Measurements from ENCODE around the gene ADGRG6. TPM values are rescaled to one million over a fixed set of nuclear protein-coding genes. Genes with fewer than 3 reads are reported as not detected.

ADGRG6 gene
- total RNA-seq, 1 experiment from 2014 or later, result 2.5 TPM

DNA sequence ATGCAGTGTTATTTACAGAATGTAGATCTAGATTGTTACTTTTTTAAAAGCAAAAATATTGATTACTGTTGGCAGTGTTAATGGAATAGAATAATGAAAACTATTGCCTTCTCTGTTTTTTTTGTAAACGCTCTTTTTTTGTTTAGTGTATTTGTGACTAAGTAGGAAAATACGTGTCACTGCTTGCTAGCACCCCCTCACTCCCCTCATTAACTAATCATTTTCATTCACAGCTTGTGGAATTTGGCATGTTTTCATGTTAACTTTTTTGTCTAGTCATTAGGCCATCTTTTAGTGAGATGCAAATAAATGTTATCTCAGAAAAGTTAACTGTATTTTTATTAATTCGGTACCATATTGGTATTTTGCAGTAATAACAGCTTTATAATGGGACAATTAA, 29.8 kb downstream of the ADGRG6 start:
- no peak overlapping the region for H3K18ac ChIP-seq (ENCODE audit: insufficient read length, low read depth, low read length)

More for the DNA sequence above, 29.8 kb downstream of the ADGRG6 start:
- H2BK5ac ChIP-seq (ENCODE audit: insufficient read length, low read length), result no peak overlapping the region
- no peak overlapping the region for H2AK5ac ChIP-seq (ENCODE audit: insufficient read length, low read length)
- no peak overlapping the region for H4K91ac ChIP-seq (ENCODE audit: insufficient read length, low read depth, low read length)
- H3K4me1 ChIP-seq (ENCODE audit: insufficient read depth, low read length), result no peaks in the 10 kb centered on the region
- Mint-ChIP-seq H3K36me3 (ENCODE audit: insufficient read depth in 1 of 3, low read depth in 3 of 3) (no peaks in the 10 kb centered on the region; a peak in 1 of 7 replicates), H3K9me3 (no peaks in the 10 kb centered on the region), H3K27ac (no peak overlapping the region; a peak in 1 of 7 replicates), H3K27me3 (ENCODE audit: low read depth) (no peaks in the 10 kb centered on the region), H3K4me3 (no peak overlapping the region), H3K4me1 (peaks cover 3 to 15% of the 10 kb centered on the region in 2 experiments; a peak in 3 of 4 replicates)
- H3K79me1 ChIP-seq (ENCODE audit: insufficient read depth, low read depth, low read length, poor library complexity, severe bottlenecking), result no peaks in the 10 kb centered on the region
- H3K9me3 ChIP-seq (ENCODE audit: control insufficient read depth, low read depth, low read length), result no peaks in the 10 kb centered on the region
- no peak overlapping the region for H4K8ac ChIP-seq (replicated peaks; ENCODE audit: insufficient read length, low read depth, low read length)
- no peak overlapping the region for H2BK12ac ChIP-seq (ENCODE audit: insufficient read length, low read depth, low read length)
- no peak overlapping the region for H2BK20ac ChIP-seq (ENCODE audit: low read depth, low read length, poor library complexity, severe bottlenecking)
- no peak overlapping the region for H3K27ac ChIP-seq (ENCODE audit: insufficient read length, low read depth, low read length)
- no peak for DNase-seq
- no peaks in the 10 kb centered on the region for H3K79me2 ChIP-seq (ENCODE audit: insufficient read depth, low read length)
- no peak overlapping the region for H3K23ac ChIP-seq (ENCODE audit: insufficient read length, low read depth, low read length)
- H3K14ac ChIP-seq (ENCODE audit: insufficient read depth, low read length), result no peak overlapping the region
- H4K20me1 ChIP-seq (ENCODE audit: control insufficient read depth, insufficient read depth, insufficient read length), result no peaks in the 10 kb centered on the region
- H4K5ac ChIP-seq (ENCODE audit: insufficient read length, low read depth, low read length), result no peak overlapping the region
- H3K27me3 ChIP-seq (ENCODE audit: insufficient read depth, low read length), result no peaks in the 10 kb centered on the region
- no peak overlapping the region for H3K9ac ChIP-seq (ENCODE audit: extremely low read depth, insufficient read length, low read length)
- no peak overlapping the region for H2AFZ ChIP-seq (ENCODE audit: low read length)
- H3K23me2 ChIP-seq (ENCODE audit: insufficient read length, low read depth, low read length, poor library complexity, severe bottlenecking), result no peaks in the 10 kb centered on the region
- no CpG with 5 or more reads among the region's 3 CpGs for WGBS (ENCODE audit: extremely low coverage, insufficient read length, low lambda C conversion rate)
- H3K4me2 ChIP-seq (ENCODE audit: insufficient read depth, insufficient read length, low read length), result no peak overlapping the region
- TF ChIP-seq, protein P1, sequence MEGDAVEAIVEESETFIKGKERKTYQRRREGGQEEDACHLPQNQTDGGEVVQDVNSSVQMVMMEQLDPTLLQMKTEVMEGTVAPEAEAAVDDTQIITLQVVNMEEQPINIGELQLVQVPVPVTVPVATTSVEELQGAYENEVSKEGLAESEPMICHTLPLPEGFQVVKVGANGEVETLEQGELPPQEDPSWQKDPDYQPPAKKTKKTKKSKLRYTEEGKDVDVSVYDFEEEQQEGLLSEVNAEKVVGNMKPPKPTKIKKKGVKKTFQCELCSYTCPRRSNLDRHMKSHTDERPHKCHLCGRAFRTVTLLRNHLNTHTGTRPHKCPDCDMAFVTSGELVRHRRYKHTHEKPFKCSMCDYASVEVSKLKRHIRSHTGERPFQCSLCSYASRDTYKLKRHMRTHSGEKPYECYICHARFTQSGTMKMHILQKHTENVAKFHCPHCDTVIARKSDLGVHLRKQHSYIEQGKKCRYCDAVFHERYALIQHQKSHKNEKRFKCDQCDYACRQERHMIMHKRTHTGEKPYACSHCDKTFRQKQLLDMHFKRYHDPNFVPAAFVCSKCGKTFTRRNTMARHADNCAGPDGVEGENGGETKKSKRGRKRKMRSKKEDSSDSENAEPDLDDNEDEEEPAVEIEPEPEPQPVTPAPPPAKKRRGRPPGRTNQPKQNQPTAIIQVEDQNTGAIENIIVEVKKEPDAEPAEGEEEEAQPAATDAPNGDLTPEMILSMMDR (conservative IDR thresholded peaks at IDR 0.05), result no peak
- H2BK120ac ChIP-seq (ENCODE audit: low read depth, low read length, poor library complexity, severe bottlenecking), result no peak overlapping the region
- H3K56ac ChIP-seq (ENCODE audit: insufficient read length, low read depth, low read length), result no peak overlapping the region
- no peak overlapping the region for H3T11ph ChIP-seq (ENCODE audit: low read length)
- no peak overlapping the region for H2BK15ac ChIP-seq (ENCODE audit: low read depth, low read length)
- H3K4ac ChIP-seq (ENCODE audit: low read depth, low read length), result no peak overlapping the region
